Muscle of leg (tissue), 11 donors: ENCODE results near the gene BAIAP2. TPM values are rescaled to one million over a fixed set of nuclear protein-coding genes. Genes with fewer than 3 reads are reported as not detected.
A peak's percentile ranks its signal among the peaks of the same experiment; 100 is the strongest.

Source experiments
- DNase-seq: peaks from one replicate; pipeline ENCODE4 v3.0.0; 2013
- H3K27ac ChIP-seq: one replicate; pipeline ENCODE4 v1.5.1; 2013; ENCODE audit warnings: mild to moderate bottlenecking, low read length, control low read depth
- H3K27me3 ChIP-seq: one replicate; pipeline ENCODE4 v1.6.1; 2013; ENCODE audit warnings: low read length; ENCODE audit not compliant: control insufficient read depth, insufficient read depth
- H3K36me3 ChIP-seq: one replicate; pipeline ENCODE4 v1.6.1; 2013; ENCODE audit warnings: low read length; ENCODE audit not compliant: control insufficient read depth, insufficient read depth
- H3K4me1 ChIP-seq: one replicate; pipeline ENCODE4 v1.6.1; 2013; ENCODE audit warnings: low read length; ENCODE audit not compliant: control insufficient read depth, insufficient read depth
- H3K4me3 ChIP-seq: one replicate; pipeline ENCODE4 v1.5.1; 2013; ENCODE audit warnings: low read length, control low read depth
- H3K9me3 ChIP-seq: replicated peaks from 2 replicates; pipeline ENCODE4 v1.6.1; 2013; ENCODE audit warnings: low read depth, low read length; ENCODE audit not compliant: control insufficient read depth
- WGBS: methylation state at CpG from one replicate; pipeline ENCODE4 v1.1.5; 2013; ENCODE audit warnings: missing lambda C conversion rate; ENCODE audit not compliant: insufficient coverage; 5-methylcytosine and 5-hydroxymethylcytosine counted together
- polyA plus RNA-seq, 8 donors: library from polyadenylated mRNA; unstranded; fragments of 120-200 nt; gene quantifications; one replicate each; pipeline versions ENCODE4 v1.2.1 to v1.2.3, GENCODE V29; 2013; ENCODE audit warnings: inconsistent platforms in 1 of 8, low replicate concordance in 1 of 8; ENCODE audit not compliant: insufficient read length in 8 of 8, insufficient read depth in 1 of 8
- total RNA-seq: library from RNA; stranded (reverse); fragments of 120-200 nt; gene quantifications from one replicate; pipeline ENCODE4 v1.2.4, GENCODE V29; 2013

BAIAP2 gene
- total and polyA plus RNA-seq, 9 donors: 11.6 to 24.7 (median 17.1) TPM

DNA sequence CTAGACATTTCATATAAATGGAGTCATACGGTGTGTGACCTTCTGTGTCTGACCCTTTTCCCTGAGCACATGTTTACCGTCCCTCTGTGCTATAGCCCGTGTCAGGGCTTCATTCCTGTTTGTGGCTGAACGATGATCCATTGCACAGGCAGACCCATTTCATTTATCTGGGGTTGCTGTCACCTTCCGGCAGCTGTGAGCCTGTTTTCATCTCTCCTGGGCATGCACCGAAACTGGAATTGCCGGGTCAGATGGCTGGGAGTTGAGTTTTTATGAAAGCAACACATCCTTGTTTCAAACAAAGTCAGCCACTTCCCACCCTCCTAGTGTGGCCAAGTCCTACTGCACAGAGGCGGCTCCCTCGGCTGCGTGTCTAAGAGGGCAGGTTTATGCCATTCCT lies 25.5 kb downstream of the BAIAP2 start:
- peaks cover 17% of the 10 kb centered on the region for H3K36me3 ChIP-seq
- H3K4me1 ChIP-seq: peaks cover 35% of the 10 kb centered on the region
- WGBS: 84% methylated on average over 6 of the region's 10 CpGs
- no peaks in the 10 kb centered on the region for H3K9me3 ChIP-seq
- no peak overlapping the region for H3K4me3 ChIP-seq
- no peaks in the 10 kb centered on the region for H3K27me3 ChIP-seq
- no peak overlapping the region for H3K27ac ChIP-seq
- no peak for DNase-seq

GRCh38 chr17:81061027-81061735 lies 26.2 kb downstream of the BAIAP2 start:
- peaks cover 15% of the 10 kb centered on the region for H3K36me3 ChIP-seq
- no peaks in the 10 kb centered on the region for H3K27me3 ChIP-seq
- no peaks in the 10 kb centered on the region for H3K9me3 ChIP-seq
- peaks cover 42% of the 10 kb centered on the region for H3K4me1 ChIP-seq
- DNase-seq: no peak
- H3K27ac ChIP-seq: no peak overlapping the region
- WGBS: 90% methylated on average over 15 of the region's 28 CpGs
- no peak overlapping the region for H3K4me3 ChIP-seq

DNA sequence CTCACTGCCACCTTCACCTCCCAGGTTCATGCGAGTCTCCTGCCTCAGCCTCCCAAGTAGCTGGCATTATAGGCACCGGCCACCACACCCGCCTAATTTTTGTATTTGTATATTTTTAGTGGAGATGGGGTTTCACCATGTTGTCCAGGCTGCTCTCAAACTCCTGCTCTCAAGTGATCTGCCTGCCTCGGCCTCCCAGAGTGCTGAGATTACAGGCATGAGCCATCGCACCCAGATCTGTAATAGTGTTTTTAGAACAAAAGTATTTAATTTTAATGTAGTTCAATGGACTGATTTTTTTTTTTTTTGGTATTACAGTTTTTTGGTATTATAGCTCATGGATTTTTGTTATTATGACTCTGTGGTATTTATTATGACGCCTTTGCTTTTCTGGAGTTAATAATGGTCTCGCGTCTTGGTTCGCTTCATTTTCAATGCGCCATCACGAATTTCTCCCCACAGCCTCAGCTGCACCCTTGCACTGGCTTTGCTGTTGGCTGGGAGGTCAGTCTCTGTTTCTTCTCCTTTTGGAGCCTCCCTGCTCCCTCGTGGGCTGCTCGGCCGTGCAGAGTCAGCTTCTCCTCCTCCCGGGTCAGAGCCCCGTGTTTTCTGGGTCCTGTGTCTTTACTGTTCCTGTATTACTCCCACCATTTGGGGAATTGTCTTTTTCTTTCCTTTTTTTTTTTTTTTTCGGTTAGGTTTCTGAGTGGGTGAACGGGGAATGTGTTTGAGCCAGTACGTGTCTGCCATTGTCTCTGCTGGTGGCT lies 27.2 kb downstream of the BAIAP2 start:
- 83% methylated on average over 5 of the region's 19 CpGs for WGBS
- Histone ChIP-seq H3K27ac (no peak overlapping the region), H3K36me3 (peaks cover 15% of the 10 kb centered on the region), H3K4me1 (peaks cover 47% of the 10 kb centered on the region), H3K9me3 (no peaks in the 10 kb centered on the region), H3K4me3 (no peak overlapping the region), H3K27me3 (no peaks in the 10 kb centered on the region)
- DNase-seq: no peak

DNA sequence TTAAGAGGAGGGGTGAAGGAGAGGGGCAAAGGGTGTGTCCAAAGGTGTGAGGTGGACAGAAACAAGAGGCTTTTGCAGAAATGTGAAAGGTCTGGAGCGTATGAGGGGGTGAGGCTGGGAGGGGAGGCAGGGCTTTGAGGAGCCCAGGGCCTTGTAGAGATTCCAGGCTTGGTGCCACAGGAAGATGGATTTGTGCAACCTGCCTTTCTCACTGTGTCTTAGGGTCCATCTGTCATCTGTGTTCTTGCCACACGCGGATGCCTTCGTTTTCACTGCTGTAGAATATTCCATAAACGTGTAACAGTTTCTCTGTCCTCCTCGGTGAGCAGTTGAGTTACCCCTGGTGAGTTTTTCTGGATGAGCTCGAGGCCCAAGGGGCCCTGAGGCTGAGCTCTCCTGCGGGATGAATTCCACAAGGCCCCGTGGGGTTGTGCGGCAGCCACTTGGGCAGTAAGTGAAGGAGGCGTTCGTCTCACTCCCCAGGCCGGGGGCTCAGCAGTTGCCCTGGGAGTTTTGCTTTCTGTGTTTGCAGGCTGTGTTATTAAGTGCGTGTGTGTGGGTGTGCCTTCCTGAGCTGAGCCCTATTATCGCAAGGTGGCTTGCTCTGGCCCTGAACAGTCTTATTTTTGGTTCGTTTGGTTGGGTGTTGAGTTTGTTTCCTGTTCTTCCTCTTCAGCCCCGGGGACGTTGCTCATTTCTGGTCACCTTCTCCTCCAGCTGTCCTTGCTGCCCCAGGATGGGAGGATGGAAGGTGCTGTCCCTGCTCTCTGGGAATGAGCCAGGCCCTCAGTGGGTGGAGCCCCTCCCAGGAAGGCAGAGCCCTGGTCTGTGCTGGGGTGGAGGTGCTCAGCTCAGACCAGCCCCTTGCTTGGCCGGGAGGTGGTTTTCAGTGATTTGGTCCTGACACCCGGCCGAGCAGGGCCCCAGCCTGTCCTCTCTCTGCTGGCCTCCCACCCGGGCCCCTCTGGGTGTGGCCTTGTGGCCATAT lies 28.4 kb downstream of the BAIAP2 start:
- H3K27ac ChIP-seq: peak overlapping the region; percentile 92
- no peak for DNase-seq
- H3K9me3 ChIP-seq: no peaks in the 10 kb centered on the region
- H3K36me3 ChIP-seq: peaks cover 12% of the 10 kb centered on the region
- no peaks in the 10 kb centered on the region for H3K27me3 ChIP-seq
- H3K4me1 ChIP-seq: peaks cover 54% of the 10 kb centered on the region
- no peak overlapping the region for H3K4me3 ChIP-seq
- WGBS: 85% methylated on average over 12 of the region's 22 CpGs

DNA sequence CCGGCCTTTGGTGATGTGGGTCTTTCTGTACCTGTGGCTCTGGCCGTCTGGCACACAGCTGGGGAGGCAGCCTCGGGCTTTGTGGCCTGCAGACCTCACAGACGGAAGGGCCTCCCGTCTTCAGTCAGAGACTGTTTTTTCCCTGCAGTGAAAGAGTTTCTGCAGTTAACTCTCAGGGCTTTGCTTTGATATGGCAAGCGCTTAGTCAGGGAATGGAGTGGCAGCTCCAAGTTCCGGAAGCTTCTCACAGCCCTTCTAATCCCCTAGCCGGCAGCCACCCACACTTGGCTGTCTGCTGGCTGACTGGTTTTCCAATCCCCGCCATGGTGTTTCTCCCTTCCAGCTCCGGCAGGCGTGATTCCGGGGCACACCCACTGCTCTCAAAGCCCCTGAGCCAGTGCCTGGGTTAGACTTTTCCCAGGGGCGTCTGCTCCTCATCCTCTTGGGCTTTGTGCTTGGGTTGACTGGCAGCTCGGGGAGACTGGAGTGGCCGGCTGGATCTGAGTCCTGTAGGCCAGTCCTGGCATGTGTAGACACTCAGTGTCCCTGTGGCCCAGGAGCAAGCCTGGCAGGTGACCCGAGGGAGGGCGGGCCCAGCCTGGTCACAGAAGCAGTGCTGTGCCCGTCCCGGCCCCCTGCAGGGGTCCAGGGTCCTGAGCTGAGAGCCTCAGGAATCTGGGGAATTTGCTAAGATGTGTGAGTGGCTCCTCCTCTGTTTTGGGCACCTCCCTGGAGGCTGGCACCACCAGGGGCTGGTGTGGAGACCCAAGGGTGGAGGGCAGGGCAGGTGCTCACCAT lies 29.9 kb downstream of the BAIAP2 start:
- Histone ChIP-seq H3K36me3 (peaks cover 3% of the 10 kb centered on the region), H3K27me3 (no peaks in the 10 kb centered on the region), H3K9me3 (no peaks in the 10 kb centered on the region), H3K4me1 (peaks cover 67% of the 10 kb centered on the region), H3K4me3 (no peak overlapping the region), H3K27ac (peak overlapping the region; percentile 92)
- peak; percentile 80 for DNase-seq
- 36% methylated on average over 11 of the region's 19 CpGs for WGBS

- peaks cover 67% of the 10 kb centered on the region for H3K4me1 ChIP-seq
- 64% methylated on average over 9 of the region's 10 CpGs for WGBS
- no peaks in the 10 kb centered on the region for H3K27me3 ChIP-seq
- peak; percentile 82 for DNase-seq
- peak overlapping the region; percentile 92 for H3K27ac ChIP-seq
- H3K4me3 ChIP-seq: no peak overlapping the region
- H3K36me3 ChIP-seq: no peaks in the 10 kb centered on the region
- H3K9me3 ChIP-seq: no peaks in the 10 kb centered on the region
Measured at GRCh38 chr17:81065500-81065899, 30.5 kb downstream of the BAIAP2 start.

DNA sequence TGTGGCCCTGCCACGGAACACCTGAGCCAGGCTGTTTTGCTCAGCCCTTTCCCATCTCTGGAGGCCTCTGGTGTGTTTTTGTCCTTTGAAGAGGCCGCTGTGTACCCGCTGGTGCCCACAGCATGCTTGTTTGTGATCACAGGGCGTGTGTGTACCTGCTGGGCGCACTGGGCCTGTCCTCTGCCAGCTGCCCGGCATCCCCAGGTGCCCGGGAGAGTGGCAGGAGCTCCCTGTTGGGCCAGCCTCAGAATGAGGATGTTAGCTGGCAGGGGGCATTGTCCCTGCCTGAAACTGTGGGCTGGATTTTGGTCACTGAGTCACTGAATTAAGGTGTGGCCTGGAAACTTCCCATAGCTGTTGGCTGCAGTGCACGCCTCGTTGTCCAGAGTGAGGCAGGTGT lies 31.1 kb downstream of the BAIAP2 start:
- 84% methylated on average over 9 of the region's 9 CpGs for WGBS
- DNase-seq: no peak
- peaks cover 67% of the 10 kb centered on the region for H3K4me1 ChIP-seq
- no peak overlapping the region for H3K4me3 ChIP-seq
- no peaks in the 10 kb centered on the region for H3K36me3 ChIP-seq
- H3K27ac ChIP-seq: no peak overlapping the region
- H3K9me3 ChIP-seq: no peaks in the 10 kb centered on the region
- H3K27me3 ChIP-seq: no peaks in the 10 kb centered on the region

DNA sequence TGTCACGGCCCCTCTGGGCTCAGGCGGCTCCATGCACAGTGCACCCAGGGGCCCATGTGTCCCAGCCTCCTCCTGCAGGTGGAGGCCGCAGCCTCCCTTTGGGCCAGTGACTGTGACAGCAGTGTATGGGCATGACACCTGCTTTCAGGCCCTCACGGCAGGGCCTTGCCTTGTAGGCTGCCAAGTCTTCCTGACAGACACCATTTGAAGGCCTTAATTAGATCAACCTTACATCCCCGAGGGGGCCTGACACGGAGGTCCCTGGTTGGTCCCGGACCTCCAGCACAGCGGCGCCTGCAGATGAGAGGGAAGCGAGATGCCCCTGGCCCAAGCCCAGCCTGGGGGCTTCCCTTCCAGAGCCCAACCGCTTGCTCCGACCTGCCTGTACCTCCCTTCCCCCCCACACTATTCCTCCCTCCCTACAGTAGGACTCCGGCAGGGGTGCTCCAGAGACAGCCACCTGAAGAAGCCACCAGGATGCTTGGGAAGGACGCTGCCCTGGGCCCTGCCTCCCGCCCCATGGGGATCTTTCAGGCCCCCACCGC lies 31.9 kb downstream of the BAIAP2 start:
- DNase-seq: no peak
- H3K4me3 ChIP-seq: no peak overlapping the region
- H3K27me3 ChIP-seq: no peaks in the 10 kb centered on the region
- no peak overlapping the region for H3K27ac ChIP-seq
- H3K36me3 ChIP-seq: no peaks in the 10 kb centered on the region
- peaks cover 67% of the 10 kb centered on the region for H3K4me1 ChIP-seq
- H3K9me3 ChIP-seq: no peaks in the 10 kb centered on the region
- 54% methylated on average over 14 of the region's 16 CpGs for WGBS

- no peaks in the 10 kb centered on the region for H3K36me3 ChIP-seq
- no peaks in the 10 kb centered on the region for H3K27me3 ChIP-seq
- no peak overlapping the region for H3K4me3 ChIP-seq
- 7% methylated on average over 12 of the region's 20 CpGs for WGBS
- H3K9me3 ChIP-seq: no peaks in the 10 kb centered on the region
- peak; percentile 58 for DNase-seq
- peaks cover 70% of the 10 kb centered on the region for H3K4me1 ChIP-seq
- H3K27ac ChIP-seq: peak overlapping the region; percentile 3
Measured at GRCh38 chr17:81067391-81067811, 32.5 kb downstream of the BAIAP2 start.
